ENCODE measurements around the gene SUN5.
A peak's percentile ranks its signal among the peaks of the same experiment; 100 is the strongest.

SUN5 gene

DNA sequence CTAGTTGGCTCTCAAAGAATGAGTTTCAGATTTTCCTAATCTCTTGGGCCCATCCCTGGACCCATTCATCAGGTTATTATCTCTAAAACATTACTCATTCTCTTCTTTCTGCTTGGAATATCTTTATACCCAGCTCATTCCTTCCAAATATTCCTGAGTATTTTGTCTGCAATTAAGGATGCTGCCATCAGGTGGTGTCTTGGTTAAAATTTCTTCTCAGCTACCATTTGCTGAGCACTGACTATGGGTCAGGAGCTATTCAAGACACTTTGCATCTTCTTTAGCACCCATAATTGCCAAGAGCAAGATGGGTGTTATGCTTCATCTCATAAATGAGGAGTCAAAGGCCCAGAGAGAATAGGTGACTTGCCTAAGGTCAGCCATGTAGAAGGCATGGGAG lies 8.4 kb downstream of the SUN5 start:
- DNase-seq (ENCODE audit: low spot score), result no peak

DNA sequence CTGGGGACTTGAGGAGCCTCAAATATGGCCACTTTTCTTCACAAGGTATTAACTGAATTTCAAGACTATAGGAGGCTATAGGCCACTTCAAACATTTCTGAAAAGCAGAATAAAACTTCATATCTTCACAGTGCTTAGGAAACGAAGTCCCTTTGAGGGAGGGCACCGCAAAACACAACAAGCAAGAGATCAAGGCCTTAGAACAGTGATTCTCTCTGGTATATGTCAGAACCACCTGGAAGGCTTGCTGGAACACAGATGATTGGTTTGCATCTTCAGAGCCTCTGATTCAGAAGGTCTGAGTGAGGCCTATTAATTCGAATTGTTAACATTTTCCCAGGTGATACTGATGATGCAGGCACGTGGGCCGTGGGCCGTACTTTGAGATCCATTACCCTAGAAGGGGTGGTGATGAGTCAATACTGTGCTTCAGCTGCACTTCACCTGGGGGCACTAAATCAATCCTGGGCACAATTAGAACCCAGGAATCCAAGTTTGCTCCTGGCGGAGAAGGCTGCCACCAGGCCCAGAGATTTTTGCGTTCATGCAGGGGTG lies 10.7 kb downstream of the SUN5 start:
- no peak for DNase-seq (ENCODE audit: low spot score)

DNA sequence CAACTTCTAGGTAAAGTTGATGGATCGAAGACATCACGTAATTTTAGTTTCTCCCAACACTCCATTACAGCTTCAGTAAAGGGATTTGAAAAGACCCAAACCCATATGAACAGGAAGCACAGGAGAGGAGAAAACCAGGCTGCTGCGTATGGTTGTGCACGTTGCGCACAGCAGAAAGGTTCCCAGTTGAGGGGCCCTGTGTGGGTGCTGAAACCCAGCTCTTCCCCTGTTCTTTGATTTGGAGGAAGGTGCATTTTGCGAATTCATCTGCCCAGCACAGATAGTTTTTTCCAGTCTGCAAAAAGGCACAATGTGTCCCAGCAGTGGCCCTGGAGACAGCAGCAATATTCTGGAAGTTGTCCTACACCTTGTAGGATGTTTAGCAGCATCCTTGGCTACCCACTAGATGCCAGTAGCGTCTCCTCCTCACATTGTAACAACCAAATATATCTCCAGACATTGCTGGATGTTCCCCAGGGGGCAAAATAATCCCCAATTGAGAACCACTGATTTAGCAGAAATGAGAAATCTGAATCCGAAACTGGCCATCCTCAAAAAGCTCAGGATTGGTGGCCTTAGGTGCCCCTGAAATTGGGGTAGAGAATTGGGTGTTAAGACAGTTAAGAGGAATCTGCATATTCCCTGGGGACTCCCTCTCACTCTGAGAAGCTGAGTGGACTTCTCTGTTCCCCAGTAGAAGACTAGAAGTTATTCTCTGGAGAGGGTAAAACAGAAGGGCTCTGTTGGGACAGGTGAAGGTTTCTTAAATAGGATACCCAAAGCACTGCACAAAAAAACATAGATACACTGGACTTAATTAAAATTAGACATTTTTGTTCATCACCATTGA lies 12.2 kb downstream of the SUN5 start:
- DNase-seq (ENCODE audit: low spot score), result no peak

DNA sequence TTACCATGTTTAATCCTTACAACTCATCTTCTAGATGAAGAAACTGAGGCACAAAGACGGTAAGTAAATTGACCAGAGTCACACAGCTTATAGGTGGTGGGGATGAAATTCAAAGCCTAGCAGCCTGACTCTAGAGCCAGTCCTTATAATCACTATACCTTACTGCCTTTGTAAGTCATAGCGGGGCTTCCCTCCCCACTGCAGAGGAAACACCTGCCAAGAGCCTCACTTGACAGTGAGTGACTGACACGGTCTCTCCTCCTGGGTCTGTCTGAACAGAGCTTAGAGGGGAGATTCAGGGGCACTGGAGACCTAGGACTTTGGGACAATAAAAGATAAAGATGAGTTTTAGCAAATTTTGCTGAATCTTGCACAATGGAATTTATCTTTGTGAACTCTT lies 12.8 kb downstream of the SUN5 start:
- DNase-seq (ENCODE audit: low spot score), result no peak

DNA sequence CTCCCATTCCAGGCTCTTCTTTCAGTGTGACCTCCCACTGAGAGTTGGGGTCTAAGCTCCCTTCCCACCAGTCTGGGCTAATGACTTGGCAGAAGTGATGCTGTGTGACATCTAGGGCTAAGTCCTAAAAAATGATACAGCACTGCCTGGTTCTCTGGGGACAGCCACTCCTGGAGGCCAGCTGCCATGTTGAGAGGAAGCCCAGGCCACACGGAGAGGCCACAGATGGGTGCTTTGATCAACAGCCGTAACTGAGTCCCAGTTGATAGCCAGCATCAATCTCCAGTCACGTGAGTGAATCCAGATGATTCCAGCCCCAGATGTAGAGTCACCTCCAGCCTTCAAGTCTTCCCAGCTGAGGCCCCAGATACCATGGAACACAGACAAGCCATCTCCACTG lies 13.8 kb downstream of the SUN5 start:
- DNase-seq (ENCODE audit: low spot score), result no peak

DNA sequence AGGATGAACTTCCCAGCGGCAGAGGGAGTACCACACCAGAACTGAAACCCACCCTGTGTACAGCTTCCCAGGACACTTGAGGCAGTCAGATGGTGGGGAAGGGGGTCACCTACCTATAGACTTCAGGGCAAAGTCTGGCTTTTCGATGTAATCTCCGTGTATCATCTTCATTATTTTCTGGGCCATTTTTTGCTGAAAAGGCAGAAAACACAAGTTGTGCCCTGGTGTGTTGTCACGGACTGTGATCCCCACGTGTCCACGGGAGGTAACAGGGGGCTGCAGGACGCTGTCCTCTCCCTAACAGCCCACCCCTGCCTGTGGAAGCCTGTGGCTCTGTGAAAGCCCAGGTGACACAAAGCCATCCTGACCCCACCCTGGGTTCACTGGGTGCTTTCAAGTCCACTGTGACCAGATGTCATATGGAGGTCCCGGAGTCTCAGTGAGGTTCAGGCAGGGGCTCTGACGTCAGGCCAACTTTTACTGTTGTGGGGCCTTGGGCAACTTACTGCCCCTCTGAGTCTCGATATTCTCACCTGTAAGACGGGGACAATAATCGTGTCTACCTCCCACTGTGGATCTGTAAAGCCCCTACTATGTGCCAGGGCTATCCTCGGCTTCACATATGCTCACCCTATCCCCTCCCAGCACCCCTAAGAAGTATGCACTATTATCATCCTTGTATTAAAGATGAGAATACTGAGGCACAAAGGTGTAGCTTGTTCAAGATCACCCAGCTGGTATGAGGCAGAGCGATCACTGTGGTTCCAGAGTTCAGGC lies 14.5 kb downstream of the SUN5 start:
- DNase-seq (ENCODE audit: low spot score), result no peak

DNA sequence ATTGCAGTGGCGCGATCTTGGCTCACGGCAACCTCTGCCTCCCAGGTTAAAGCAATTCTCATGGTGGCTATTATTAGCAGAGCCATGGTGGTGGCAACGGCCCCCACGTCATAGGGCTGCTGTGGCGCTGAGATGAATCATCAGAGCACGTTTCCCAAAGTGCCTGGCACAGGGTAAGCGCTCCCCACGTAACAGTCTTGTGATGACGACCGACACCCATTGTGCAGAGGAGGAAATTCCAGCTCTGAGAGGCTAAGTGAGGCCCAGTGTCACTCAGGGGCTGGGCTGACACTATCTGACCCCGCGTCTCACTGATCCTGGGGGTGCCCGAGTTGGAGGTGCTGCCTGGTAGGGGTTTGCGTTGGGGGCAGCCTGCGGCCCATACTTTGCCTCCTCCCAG lies 16.2 kb downstream of the SUN5 start:
- DNase-seq (ENCODE audit: low spot score), result no peak

DNA sequence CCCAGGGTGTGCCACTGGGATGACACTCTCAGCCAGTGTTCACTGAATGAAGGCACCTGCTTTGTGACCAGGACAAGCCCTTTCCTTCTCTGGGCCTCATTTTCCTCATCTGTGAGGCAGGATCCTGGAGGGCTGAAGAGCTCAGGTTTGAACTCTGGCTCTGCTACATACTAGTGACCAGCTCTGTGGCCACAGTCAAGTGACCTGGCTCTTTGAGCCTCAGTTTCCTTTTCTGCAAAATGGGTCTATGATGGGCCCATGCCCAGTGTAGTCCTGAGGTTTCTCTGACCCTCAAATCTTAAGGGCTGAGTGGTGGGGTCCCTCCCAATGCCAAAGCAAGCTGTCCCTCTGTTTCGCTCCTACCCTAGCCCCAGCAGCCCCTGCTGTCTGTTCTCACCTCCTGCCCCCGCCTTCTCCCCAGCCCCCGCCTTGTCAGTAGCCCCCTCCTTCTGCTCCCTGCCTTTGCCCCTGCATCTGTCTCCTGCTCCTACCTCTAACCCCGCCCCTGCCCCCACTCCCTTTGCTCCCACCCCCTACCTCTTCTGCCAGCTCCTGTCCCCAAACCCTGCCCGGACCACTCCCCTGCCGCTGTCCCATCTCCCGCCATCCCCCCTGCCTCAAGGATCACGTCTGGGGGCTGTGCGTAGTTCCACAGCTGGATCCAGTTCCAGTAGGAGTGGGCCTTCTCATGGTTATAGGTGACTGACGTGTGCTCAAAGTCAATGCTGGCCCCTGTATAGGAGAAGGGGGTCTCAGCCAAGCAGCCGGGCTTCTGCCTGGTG lies 17.0 kb downstream of the SUN5 start:
- no peak for DNase-seq (ENCODE audit: low spot score)

DNA sequence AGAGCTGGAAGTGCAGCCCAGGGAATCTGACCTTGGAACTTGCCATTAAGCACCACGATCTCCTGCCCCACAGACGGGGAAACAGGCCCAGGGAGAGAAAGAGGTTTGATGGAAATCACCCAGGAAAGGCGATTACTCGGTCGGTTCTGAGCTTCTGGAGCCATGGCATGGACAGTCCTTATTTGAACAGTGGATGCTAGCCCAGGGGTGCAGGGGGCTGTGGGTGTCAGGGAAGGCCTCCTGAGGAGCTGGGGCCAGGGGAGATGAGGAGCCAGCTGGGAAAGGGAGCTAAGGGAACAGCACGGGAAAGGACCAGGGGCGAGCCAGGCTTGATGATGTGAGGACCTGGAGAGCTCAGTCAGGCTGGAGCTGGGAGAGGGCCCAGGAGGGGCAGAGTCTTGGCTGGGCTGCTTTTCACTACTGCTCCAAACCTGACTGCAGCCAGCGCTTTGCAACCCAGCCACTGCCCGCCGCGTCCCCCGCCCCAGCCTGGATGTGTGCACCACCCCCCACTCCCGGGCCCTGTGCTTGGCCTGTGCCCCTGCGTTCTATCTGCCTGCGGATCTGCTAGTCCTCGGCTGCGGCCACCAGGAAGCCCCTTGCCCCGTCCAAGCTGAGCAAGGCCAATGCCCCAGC lies 17.8 kb downstream of the SUN5 start:
- DNase-seq (ENCODE audit: low spot score), result no peak

DNA sequence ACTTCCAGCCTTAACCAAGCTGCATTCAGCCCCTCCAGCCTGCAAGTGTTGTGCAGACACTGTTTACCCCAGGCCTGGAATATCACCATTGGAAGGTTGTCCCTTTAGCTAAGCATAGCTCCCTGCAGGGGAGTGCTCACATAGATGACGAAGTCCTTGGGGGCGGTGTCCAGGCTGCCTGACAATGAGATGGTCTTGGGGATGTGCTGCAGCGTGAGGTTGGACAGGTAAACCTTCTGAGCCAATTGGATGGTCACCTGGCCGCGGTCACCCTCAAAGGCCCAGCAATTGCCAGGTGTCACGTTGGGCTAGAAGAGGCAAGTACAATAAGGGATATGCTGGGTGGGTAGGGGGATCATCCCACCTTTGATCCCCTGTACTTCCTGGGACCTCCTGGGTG lies 18.6 kb downstream of the SUN5 start:
- no peak for DNase-seq (ENCODE audit: low spot score)

DNA sequence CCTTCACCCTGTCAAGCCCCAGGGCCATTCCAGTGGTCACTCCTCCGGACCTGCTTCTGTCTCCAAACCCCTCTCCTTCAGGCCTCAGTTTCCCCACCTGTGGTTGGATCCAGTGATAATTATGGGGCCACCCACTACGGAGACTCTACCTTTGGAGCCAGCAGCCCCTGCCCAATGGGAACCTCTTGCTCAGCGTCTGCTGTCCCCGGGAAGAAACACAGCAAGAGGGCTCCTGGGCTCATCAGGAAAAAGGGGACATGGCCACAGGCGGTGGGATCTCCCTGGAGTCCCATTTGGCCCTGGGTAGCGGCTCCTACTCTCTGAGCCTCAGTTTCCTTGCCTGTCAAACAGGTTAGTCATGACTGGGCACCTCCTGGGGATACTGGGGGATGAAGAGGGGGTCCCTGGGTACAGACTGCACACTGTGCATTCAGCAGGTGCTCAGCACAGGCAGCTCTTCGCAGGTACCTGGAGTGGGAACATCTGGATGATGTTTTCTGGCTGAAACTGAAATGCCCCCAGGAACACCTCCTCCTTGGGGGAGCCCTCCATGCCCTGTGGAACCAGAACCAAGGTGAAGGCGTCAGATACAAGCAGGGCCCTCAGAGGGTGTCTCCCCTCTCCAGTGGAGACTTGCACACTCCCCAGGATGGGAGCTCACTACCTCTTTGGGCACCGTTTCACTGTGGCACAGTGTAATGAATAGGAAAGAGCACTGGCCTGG lies 19.4 kb downstream of the SUN5 start:
- DNase-seq (ENCODE audit: low spot score), result no peak

DNA sequence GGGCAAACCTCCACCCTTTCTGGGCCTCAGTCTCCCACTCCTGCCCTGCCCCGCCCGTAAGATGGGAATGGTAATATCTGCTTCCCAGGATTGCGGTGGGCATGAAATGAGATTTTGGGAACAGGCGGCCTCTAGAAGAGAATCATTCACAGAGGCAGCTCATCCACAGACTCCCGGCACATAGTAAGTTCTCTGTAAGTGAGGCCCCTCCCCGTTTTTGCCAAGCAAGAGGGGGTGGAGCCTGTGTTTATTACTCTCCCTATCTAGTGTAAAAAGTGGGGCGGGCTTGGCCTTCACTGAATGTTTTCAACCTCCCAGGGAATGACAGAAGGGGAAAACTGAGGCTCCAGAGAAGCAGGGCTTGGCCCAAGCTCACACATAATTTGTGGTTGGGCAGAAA lies 20.0 kb downstream of the SUN5 start:
- no peak for DNase-seq (ENCODE audit: low spot score)

DNA sequence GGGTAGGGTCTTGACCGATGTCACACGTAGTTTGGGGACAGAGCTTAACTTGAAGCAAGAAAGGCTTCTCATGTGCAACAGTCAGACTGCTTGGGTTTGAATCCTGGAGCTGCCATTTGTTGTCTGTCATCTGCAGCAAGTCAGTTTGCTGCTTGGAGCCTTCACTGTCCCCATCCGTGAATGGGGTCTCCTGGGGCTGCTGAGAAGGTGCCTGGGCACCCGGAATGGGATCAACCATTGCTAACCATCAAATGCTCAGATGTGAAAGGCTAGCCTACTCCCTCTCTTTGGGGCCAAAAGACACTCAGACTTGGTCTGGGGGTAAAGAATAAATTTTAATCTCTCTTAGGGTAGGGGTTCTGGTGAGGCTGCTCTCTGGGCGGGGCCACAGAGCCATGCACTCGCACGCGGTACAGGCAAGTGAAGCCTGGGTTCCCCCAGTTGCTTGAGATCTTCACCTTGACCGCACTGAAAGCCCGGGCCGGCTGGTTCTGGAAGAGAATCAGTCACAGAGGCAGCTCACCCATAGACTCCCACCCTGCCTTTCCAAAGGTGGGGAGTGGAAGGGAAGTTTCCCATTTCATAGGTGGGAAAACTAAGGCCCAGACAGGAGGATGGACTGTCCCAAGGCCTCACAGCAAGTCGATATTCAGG lies 20.6 kb downstream of the SUN5 start:
- DNase-seq (ENCODE audit: low spot score), result no peak

DNA sequence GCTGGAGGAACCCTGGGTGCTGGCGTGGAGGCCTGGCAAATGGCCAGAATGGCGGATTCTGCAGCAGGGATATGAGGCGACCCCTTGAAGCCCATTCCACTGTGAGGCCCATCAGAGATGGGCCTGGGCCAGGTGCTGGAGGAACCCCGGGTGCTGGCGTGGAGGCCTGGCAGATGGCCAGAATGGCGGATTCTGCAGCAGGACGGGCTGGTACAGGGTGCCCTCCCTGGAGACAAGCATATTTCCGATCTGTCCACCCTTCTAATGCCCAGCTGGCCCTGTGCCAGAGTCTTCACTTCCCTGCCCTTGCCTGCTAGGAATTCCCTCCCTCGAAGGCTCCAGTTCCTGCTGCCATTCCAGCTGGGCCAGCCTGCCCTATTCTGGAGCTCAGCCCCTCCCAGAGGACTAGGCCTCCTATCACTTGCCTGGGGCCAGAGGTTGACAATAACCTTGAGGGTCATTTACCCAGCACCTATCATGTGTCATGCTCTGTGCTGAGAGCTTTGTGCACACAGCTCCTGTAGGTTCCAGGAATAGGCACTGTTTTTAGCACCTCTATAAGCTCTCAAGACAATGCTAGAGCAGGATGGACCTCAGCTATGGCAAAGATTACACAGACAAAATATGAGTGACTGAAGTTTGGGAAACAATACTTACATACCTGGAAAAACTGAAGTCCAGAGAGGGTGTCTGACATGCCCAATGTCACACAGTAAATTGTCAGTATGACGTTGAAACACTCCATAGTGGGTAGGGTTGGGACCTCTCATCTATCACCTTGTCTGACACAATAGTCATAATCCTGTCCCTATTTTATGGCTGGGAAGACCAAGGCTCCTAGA lies 21.4 kb downstream of the SUN5 start:
- DNase-seq (ENCODE audit: low spot score), result peak; percentile 41

DNA sequence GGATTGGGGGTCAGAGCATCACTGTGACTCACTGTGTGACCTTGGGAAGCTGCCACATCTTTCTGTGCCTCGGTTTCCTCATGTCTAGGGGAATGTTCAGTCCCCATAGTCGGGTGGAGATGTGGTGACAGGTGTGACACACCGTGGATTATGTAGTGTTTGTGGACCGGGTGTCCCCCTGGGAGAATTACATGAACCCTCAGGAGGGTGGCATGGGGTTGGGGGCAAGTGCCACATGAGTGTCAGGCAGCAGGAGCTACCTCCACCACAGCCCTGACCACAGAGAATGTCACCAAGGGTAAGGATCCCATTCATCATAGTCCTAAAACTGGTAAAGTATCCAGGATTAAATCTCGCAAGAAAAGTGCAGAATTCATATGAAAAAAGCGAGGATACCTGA lies 23.2 kb downstream of the SUN5 start:
- DNase-seq (ENCODE audit: low spot score), result no peak

DNA sequence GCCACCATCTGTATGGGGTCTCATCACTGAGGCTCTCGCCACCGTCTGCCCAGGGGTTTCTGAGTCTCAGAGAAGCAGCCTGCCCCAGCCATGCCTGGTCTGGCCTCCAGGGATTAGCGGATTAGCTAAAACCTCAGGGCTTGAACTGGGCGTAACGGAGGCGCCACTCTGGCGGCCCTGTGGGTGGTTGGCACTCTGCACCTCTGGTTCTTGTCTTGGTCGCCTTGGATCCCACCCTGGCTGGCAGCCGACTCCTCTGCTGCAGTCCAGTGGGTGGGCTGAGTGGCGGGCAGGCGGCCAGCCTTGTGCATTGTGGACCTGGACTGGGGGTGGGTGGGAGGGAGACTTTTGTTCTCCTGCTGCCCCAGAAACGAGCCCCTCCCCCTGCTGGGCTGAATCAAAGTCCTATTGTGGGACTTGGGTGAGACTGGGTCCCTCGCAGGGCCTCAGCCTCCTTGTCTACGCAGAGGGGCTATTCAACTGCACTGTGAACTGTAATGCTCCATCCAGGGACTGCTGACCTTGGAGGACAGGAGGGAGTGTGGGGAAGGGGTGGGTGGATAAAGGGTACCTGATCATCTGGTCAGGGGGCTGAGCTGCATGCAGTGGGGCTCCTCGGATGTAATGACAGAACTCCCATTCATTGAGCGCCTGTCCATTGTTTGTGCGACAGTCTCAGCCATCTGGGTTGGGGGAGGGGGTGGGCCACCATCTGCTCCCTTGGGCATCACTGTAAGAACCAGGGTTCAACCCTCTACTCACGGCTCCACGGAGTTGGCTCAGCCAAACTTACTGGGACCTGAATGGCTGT lies 23.9 kb downstream of the SUN5 start:
- DNase-seq (ENCODE audit: low spot score), result no peak

DNA sequence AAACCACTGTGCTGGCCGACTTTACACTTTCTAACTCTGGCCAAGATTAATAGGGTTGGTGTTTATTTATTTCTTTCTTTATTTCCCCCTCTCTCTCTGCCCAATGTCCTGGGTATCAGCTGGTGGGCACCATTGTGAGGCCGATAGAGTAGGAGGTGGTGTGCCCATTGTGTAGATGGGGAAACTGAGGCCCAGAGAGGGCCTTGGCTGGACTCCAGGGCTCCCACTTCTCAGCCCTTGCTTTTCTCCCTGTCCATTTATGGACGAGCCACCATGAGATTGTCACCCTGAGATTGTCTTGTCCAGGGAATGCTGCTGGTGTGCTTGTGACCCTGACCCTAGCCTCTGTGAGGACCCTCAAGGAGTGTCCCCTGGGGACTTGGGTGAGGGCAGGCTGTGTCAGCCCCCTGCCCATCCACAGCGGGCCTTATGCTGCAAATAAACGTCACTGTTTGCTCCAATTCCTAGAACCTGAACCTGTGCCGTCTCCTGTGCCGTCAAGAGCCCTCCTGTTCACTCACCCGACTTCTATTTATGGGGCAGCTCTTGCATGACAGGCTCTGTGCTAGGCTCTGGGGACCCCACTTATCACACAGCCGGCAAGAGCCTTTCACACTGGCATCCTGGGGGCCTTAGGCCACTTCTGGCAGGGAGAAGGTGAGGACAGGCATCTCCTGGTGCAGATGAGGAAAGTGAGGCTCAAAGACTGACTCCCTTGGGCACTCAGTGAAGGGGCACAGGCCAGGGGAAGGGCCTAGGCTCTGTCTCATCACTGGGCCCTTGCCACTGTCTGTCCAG lies 24.8 kb downstream of the SUN5 start:
- no peak for DNase-seq (ENCODE audit: low spot score)

DNA sequence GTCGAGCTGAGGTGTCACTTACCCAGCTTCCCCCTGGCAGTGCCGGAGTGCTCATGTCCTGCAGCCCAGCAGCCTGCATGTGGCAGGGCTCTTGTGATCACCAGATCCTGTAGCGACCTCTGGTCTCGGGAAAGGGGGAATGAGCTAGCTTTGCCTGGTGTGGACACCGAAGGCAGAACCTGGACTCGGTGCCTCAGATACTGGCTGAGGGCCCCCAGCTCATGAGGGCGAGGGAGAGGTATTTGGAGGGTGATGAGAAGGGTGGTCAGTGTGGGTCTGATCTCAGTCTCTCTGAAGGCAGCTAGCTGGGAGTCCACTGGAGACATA lies 26.3 kb downstream of the SUN5 start:
- DNase-seq (ENCODE audit: low spot score), result no peak
